Upper lobe of left lung (tissue), 6 donors: ENCODE results near the gene SLC44A2. TPM values are rescaled to one million over a fixed set of nuclear protein-coding genes. Genes with fewer than 3 reads are reported as not detected.
A peak's percentile ranks its signal among the peaks of the same experiment; 100 is the strongest.

Experiments
- ATAC-seq, 2 donors: fragments of 200-7000 bp; cut with Tn5 transposase; one replicate each; pipeline ENCODE4 v1.9.1; 2022; ENCODE audit warnings: mild to moderate bottlenecking in 2 of 2, moderate library complexity in 2 of 2; ENCODE audit not compliant: low FRiP score in 2 of 2
- DNase-seq, 2 donors: peaks; one replicate each; pipeline ENCODE4 v3.0.0-alpha.2; 2019 to 2020
- H3K27ac ChIP-seq, 4 donors: fragments of 200-600 bp; sonication (generic); one replicate each; pipeline ENCODE4 v1.5.1; 2016 to 2019
- H3K27me3 ChIP-seq, 4 donors: fragments of 200-600 bp; sonication (generic); one replicate each; pipeline ENCODE4 v1.5.1; 2017 to 2019
- H3K36me3 ChIP-seq, 4 donors: fragments of 200-600 bp; sonication (generic); one replicate each; pipeline ENCODE4 v1.5.1; 2016 to 2019
- H3K4me1 ChIP-seq, 4 donors: fragments of 200-600 bp; sonication (generic); one replicate each; pipeline ENCODE4 v1.5.1; 2018 to 2019
- H3K4me3 ChIP-seq, 4 donors: fragments of 200-600 bp; sonication (generic); one replicate each; pipeline ENCODE4 v1.5.1; 2017 to 2019; ENCODE audit warnings: mild to moderate bottlenecking in 2 of 4, moderate library complexity in 1 of 4
- H3K9me3 ChIP-seq, 4 donors: fragments of 200-600 bp; sonication (generic); one replicate each; pipeline ENCODE4 v1.5.1; 2018 to 2019
- EP300 ChIP-seq, 4 donors: sonication (generic); formaldehyde crosslinking; IDR thresholded peaks; one replicate each; pipeline ENCODE4 v1.5.1; 2017; ENCODE audit warnings: antibody characterized with exemption in 4 of 4, control low read depth in 2 of 4
- POLR2A ChIP-seq, 4 donors: fragments of 450-650 bp; IDR thresholded peaks; one replicate each; pipeline ENCODE4 v1.5.1; 2016 to 2017; ENCODE audit warnings: antibody characterized with exemption in 4 of 4, mild to moderate bottlenecking in 2 of 4
- POLR2AphosphoS5 ChIP-seq, 2 donors: sonication (generic); formaldehyde crosslinking; IDR thresholded peaks; one replicate each; pipeline ENCODE4 v1.5.1; 2017; ENCODE audit warnings: antibody characterized with exemption in 2 of 2
- WGBS, 2 donors: methylation state at CpG; one replicate each; pipeline ENCODE4 v1.1.5; 2017 to 2018; 5-methylcytosine and 5-hydroxymethylcytosine counted together
- total RNA-seq, 6 donors: library from RNA; depleted of rRNA in 4 of 6; stranded (reverse); fragments of >200 nt in 4 of 6; gene quantifications; one replicate each; pipeline versions ENCODE4 v1.1.0 to v1.2.1, GENCODE V29; 2016 to 2021
- TF ChIP-seq, protein P1 (sequence below), 6 experiments: fragments of 450-650 bp in 4 of 6; fragments of 200-600 bp in 2 of 6; sonication (generic) in 2 of 6; IDR thresholded peaks; one replicate each; pipeline ENCODE4 v1.5.1; 2016 to 2019; ENCODE audit warnings: antibody characterized with exemption in 6 of 6
- donor health status: DM: no; HTN: no; CAD: no; lungs with moderate emphysema.
- donor health status: DM: no; HTN: yes; CAD: no; lungs with severe emphysema.

The SLC44A2 gene
- total RNA-seq, 6 donors from 2014 or later, result 117 to 333 (median 197) TPM

DNA sequence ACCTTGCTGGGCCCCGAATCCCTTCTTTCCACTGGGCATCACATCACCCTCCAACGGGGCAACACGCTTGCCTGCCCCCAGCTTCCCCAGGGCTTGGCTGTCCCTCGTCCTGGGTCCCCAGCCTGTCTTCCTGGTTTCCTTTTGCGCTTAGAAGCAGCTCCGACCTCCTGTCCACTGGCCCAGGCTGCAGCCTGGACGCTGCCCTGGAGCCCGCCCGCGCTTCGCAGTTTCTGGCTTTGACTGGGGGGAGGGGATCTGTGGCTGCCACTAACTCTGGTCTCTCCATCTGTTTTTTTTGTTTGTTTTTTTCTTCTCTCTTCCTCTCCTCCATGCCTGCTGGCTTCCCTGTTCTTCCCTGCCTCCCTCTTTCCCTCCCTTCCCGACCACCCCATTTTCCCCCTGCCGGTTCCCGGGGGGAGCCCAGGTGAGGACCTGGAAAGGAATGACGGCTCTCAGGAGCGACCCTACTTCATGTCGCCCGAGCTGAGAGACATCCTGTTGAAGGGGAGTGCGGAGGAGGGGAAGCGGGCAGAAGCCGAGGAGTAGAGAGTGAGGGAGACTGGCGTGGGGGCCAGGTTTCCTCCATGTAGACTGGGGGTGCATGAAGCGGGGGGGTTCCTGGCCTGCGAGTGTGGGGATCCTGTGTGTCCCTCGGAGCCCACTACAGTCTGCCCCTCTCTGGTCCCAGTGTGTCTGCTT lies 17.3 kb downstream of the SLC44A2 start:
- DNase-seq (peak in 1 of 2 donors; percentile 61), ATAC-seq (no peak)
- H3K9me3 ChIP-seq, result no peaks in the 10 kb centered on the region
- no peaks in the 10 kb centered on the region for H3K27me3 ChIP-seq
- TF ChIP-seq EP300 (IDR thresholded peaks at IDR 0.05) (no peak), POLR2A (IDR thresholded peaks at IDR 0.05) (no peak), POLR2AphosphoS5 (IDR thresholded peaks at IDR 0.05) (no peak)
- TF ChIP-seq, protein P1, sequence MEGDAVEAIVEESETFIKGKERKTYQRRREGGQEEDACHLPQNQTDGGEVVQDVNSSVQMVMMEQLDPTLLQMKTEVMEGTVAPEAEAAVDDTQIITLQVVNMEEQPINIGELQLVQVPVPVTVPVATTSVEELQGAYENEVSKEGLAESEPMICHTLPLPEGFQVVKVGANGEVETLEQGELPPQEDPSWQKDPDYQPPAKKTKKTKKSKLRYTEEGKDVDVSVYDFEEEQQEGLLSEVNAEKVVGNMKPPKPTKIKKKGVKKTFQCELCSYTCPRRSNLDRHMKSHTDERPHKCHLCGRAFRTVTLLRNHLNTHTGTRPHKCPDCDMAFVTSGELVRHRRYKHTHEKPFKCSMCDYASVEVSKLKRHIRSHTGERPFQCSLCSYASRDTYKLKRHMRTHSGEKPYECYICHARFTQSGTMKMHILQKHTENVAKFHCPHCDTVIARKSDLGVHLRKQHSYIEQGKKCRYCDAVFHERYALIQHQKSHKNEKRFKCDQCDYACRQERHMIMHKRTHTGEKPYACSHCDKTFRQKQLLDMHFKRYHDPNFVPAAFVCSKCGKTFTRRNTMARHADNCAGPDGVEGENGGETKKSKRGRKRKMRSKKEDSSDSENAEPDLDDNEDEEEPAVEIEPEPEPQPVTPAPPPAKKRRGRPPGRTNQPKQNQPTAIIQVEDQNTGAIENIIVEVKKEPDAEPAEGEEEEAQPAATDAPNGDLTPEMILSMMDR (IDR thresholded peaks at IDR 0.05), result no peak
- peak overlapping the region; percentile 1 to 75 (median 47) for H3K27ac ChIP-seq
- 61 to 71% methylated on average over 17 to 22 of the region's 25 CpGs for WGBS, 2 donors
- H3K36me3 ChIP-seq, result peaks cover 38 to 61% (median 54%) of the 10 kb centered on the region in 4 donors
- H3K4me3 ChIP-seq, result no peak overlapping the region
- H3K4me1 ChIP-seq, result peaks cover 18 to 47% (median 33%) of the 10 kb centered on the region in 4 donors

DNA sequence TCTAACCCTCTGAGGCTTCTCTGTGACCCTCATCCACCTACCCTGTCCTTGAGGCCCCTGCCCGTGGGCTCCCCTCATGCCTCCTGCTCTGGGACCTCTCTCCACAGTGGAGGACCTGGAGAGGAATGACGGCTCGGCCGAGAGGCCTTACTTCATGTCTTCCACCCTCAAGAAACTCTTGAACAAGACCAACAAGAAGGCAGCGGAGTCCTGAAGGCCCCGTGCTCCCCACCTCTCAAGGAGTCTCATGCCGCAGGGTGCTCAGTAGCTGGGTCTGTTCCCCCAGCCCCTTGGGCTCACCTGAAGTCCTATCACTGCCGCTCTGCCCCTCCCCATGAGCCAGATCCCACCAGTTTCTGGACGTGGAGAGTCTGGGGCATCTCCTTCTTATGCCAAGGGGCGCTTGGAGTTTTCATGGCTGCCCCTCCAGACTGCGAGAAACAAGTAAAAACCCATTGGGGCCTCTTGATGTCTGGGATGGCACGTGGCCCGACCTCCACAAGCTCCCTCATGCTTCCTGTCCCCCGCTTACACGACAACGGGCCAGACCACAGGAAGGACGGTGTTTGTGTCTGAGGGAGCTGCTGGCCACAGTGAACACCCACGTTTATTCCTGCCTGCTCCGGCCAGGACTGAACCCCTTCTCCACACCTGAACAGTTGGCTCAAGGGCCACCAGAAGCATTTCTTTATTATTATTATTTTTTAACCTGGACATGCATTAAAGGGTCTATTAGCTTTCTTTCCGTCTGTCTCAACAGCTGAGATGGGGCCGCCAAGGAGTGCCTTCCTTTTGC lies 18.0 kb downstream of the SLC44A2 start:
- TF ChIP-seq POLR2AphosphoS5 (IDR thresholded peaks at IDR 0.05) (no peak), EP300 (IDR thresholded peaks at IDR 0.05) (no peak), POLR2A (IDR thresholded peaks at IDR 0.05) (no peak)
- TF ChIP-seq, protein P1 (IDR thresholded peaks at IDR 0.05), result no peak
- peaks cover 18 to 44% (median 29%) of the 10 kb centered on the region in 4 donors for H3K4me1 ChIP-seq
- peak overlapping the region; percentile 51 to 75 (median 56) for H3K27ac ChIP-seq
- H3K36me3 ChIP-seq, result peaks cover 32 to 53% (median 46%) of the 10 kb centered on the region in 4 donors
- no peaks in the 10 kb centered on the region for H3K27me3 ChIP-seq
- no peaks in the 10 kb centered on the region for H3K9me3 ChIP-seq
- DNase-seq (no peak), ATAC-seq (no peak)
- 44 to 49% methylated on average over 18 to 20 of the region's 21 CpGs for WGBS, 2 donors
- H3K4me3 ChIP-seq, result no peak overlapping the region

DNA sequence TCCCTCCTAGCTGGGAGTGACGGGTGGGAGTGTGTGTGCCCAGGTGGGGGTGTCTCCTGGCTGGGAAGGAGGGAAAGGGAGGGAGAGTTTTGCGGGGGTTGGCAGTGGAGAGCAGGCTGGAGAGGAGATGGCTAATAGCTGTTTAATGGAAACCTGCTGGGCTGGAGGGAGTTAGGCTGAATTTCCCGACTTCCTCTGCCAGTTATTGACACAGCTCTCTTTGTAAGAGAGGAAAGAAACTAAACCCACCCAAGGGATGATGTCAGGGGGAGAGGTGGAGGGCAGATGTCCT lies 18.6 kb downstream of the SLC44A2 start:
- ATAC-seq (no peak), DNase-seq (no peak)
- TF ChIP-seq EP300 (IDR thresholded peaks at IDR 0.05) (no peak), POLR2A (IDR thresholded peaks at IDR 0.05) (no peak)
- H3K36me3 ChIP-seq, result peaks cover 27 to 48% (median 41%) of the 10 kb centered on the region in 4 donors
- H3K4me1 ChIP-seq, result peaks cover 18 to 42% (median 29%) of the 10 kb centered on the region in 4 donors
- H3K4me3 ChIP-seq, result no peak overlapping the region
- H3K27me3 ChIP-seq, result no peaks in the 10 kb centered on the region
- peak overlapping the region; percentile 51 to 75 (median 56) for H3K27ac ChIP-seq
- 20 to 40% methylated on average over 3 of the region's 3 CpGs for WGBS, 2 donors
- H3K9me3 ChIP-seq, result no peaks in the 10 kb centered on the region

DNA sequence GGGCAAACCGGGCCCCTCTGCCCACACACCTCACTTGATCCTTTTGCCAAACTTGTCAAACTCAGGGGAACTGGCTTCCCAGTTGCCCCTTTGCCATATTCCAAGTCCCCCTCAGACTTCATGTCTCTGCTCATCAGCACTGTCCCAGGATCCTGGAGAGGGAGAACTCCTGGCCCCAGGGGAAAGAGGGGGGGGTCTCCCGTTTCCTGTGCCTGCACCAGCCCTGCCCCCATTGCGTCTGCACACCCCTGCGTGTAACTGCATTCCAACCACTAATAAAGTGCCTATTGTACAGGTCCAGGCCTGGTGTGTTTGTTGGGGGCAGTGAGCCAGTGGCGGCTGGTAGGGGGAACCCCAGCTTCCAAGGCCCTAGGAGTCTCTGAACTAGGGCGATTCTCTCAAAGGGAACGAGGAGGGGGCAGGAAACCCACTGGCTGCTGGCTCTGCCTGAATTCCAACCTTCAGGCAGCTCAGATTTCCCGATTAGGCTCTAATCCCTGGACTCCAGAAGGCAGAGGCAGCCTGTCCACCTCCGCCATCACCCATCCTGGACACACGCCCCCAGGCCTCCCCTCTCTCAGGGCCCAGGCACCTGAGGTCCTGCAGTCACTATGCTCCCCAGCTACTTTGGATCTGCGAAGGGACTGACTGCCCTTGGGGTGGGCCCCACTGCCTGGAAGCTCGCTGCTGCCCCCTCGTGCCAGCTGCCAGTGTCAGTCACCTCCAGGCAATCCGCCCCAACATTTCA lies 19.1 kb downstream of the SLC44A2 start:
- no peaks in the 10 kb centered on the region for H3K9me3 ChIP-seq
- ATAC-seq (peak; percentile 91 to 94), DNase-seq (peak; percentile 89 to 94)
- H3K36me3 ChIP-seq, result peaks cover 23 to 42% (median 35%) of the 10 kb centered on the region in 4 donors
- peak overlapping the region; percentile 51 to 75 (median 56) for H3K27ac ChIP-seq
- peaks cover 18 to 37% (median 27%) of the 10 kb centered on the region in 4 donors for H3K4me1 ChIP-seq
- WGBS, 2 donors, result 6 to 9% methylated on average over 8 to 14 of the region's 14 CpGs
- H3K27me3 ChIP-seq, result no peaks in the 10 kb centered on the region
- H3K4me3 ChIP-seq, result no peak overlapping the region
- no peak for TF ChIP-seq POLR2A (IDR thresholded peaks at IDR 0.05)
- TF ChIP-seq EP300 (IDR thresholded peaks at IDR 0.05), result no peak
- TF ChIP-seq, protein P1 (IDR thresholded peaks at IDR 0.05), result peak; percentile 80 to 94 (median 87)
